Measurements from ENCODE around the gene TPH2. TPM values are rescaled to one million over a fixed set of nuclear protein-coding genes. Genes with fewer than 3 reads are reported as not detected.
A peak's percentile ranks its signal among the peaks of the same experiment; 100 is the strongest.

The TPH2 gene
- total RNA-seq, 1 experiment from 2014 or later, result not detected

GRCh38 chr12:71973687-71974086 lies 35.0 kb downstream of the TPH2 start:
- no TSS peak for BruUV-seq (replicated peaks)
- Mint-ChIP-seq H3K36me3 (ENCODE audit: insufficient read depth, unreplicated experiment) (peaks cover 15% of the 10 kb centered on the region), H3K27ac (ENCODE audit: low read depth, unreplicated experiment) (no peak overlapping the region), H3K4me3 (ENCODE audit: unreplicated experiment) (no peak overlapping the region), H3K9me3 (ENCODE audit: unreplicated experiment) (peaks cover 8% of the 10 kb centered on the region), H3K27me3 (ENCODE audit: insufficient read depth, unreplicated experiment) (peaks cover 17% of the 10 kb centered on the region), H3K4me1 (ENCODE audit: insufficient read depth, unreplicated experiment) (no peaks in the 10 kb centered on the region)
- CTCF ChIA-PET, result no interaction called here
- no peak for DNase-seq (ENCODE audit: unreplicated experiment)
- no peak for TF ChIP-seq CTCF (IDR thresholded peaks at IDR 0.05; ENCODE audit: unreplicated experiment)
- POLR2A ChIA-PET, result interaction anchor here (0.7 kb wide), 1 partner anchor 23 kb away, joined by 3 read pairs; no protein-coding TSS in a partner anchor
- intact Hi-C loops (cut with micrococcal nuclease), result no loop called here

GRCh38 chr12:71980538-71980937 lies 41.9 kb downstream of the TPH2 start:
- intact Hi-C loops (cut with micrococcal nuclease), result no loop called here
- H3K4me1 Mint-ChIP-seq (ENCODE audit: insufficient read depth, unreplicated experiment), result no peaks in the 10 kb centered on the region
- no peaks in the 10 kb centered on the region for H3K36me3 Mint-ChIP-seq (ENCODE audit: insufficient read depth, unreplicated experiment)
- BruUV-seq (replicated peaks), result no TSS peak
- H3K27ac Mint-ChIP-seq (ENCODE audit: low read depth, unreplicated experiment), result no peak overlapping the region
- ChIA-PET POLR2A (no interaction called here), CTCF (interaction anchor here (0.7 kb wide), 1 partner anchor 201 kb away, joined by 3 read pairs; no protein-coding TSS in a partner anchor)
- no peak overlapping the region for H3K4me3 Mint-ChIP-seq (ENCODE audit: unreplicated experiment)
- DNase-seq (ENCODE audit: unreplicated experiment), result no peak
- no peaks in the 10 kb centered on the region for H3K9me3 Mint-ChIP-seq (ENCODE audit: unreplicated experiment)
- peaks cover 12% of the 10 kb centered on the region for H3K27me3 Mint-ChIP-seq (ENCODE audit: insufficient read depth, unreplicated experiment)
- no peak for TF ChIP-seq CTCF (IDR thresholded peaks at IDR 0.05; ENCODE audit: unreplicated experiment)

- BruUV-seq (replicated peaks), result no TSS peak
- peaks cover 12% of the 10 kb centered on the region for H3K27me3 Mint-ChIP-seq (ENCODE audit: insufficient read depth, unreplicated experiment)
- CTCF ChIA-PET, result interaction anchor here (0.7 kb wide), 1 partner anchor 202 kb away, joined by 3 read pairs; no protein-coding TSS in a partner anchor
Measured at GRCh38 chr12:71981149-71981548, 42.5 kb downstream of the TPH2 start.

GRCh38 chr12:71994715-71995114 lies 56.1 kb downstream of the TPH2 start:
- BruUV-seq (replicated peaks), result no TSS peak
- no peaks in the 10 kb centered on the region for H3K36me3 Mint-ChIP-seq (ENCODE audit: insufficient read depth, unreplicated experiment)
- H3K9me3 Mint-ChIP-seq (ENCODE audit: unreplicated experiment), result no peaks in the 10 kb centered on the region
- H3K27me3 Mint-ChIP-seq (ENCODE audit: insufficient read depth, unreplicated experiment), result peaks cover 21% of the 10 kb centered on the region
- H3K27ac Mint-ChIP-seq (ENCODE audit: low read depth, unreplicated experiment), result no peak overlapping the region
- DNase-seq (ENCODE audit: unreplicated experiment), result no peak
- POLR2A ChIA-PET, result no interaction called here
- intact Hi-C loops (cut with micrococcal nuclease), result no loop called here
- no peak for TF ChIP-seq CTCF (IDR thresholded peaks at IDR 0.05; ENCODE audit: unreplicated experiment)
- peaks cover 1% of the 10 kb centered on the region for H3K4me1 Mint-ChIP-seq (ENCODE audit: insufficient read depth, unreplicated experiment)
- no peak overlapping the region for H3K4me3 Mint-ChIP-seq (ENCODE audit: unreplicated experiment)
- CTCF ChIA-PET, result no interaction called here

More at GRCh38 chr12:71981149-71981548, 42.5 kb downstream of the TPH2 start:
- Mint-ChIP-seq H3K9me3 (ENCODE audit: unreplicated experiment) (no peaks in the 10 kb centered on the region), H3K4me3 (ENCODE audit: unreplicated experiment) (no peak overlapping the region), H3K27ac (ENCODE audit: low read depth, unreplicated experiment) (no peak overlapping the region), H3K4me1 (ENCODE audit: insufficient read depth, unreplicated experiment) (no peaks in the 10 kb centered on the region), H3K36me3 (ENCODE audit: insufficient read depth, unreplicated experiment) (no peaks in the 10 kb centered on the region)
- DNase-seq (ENCODE audit: unreplicated experiment), result peak; percentile 8
- POLR2A ChIA-PET, result no interaction called here
- no peak for TF ChIP-seq CTCF (IDR thresholded peaks at IDR 0.05; ENCODE audit: unreplicated experiment)
- intact Hi-C loops (cut with micrococcal nuclease), result no loop called here

Measured in MCF 10A (cell line).